ENCODE measurements around the gene ZNF318. TPM values are rescaled to one million over a fixed set of nuclear protein-coding genes. Genes with fewer than 3 reads are reported as not detected.
"Not testable (repeated sequence)": the region's sequence is repeated elsewhere in the genome, so short reads cannot be mapped to it uniquely, and the experiment has no call there.

The ZNF318 gene
- total RNA-seq, 1 experiment from 2014 or later: 23.8 TPM

DNA sequence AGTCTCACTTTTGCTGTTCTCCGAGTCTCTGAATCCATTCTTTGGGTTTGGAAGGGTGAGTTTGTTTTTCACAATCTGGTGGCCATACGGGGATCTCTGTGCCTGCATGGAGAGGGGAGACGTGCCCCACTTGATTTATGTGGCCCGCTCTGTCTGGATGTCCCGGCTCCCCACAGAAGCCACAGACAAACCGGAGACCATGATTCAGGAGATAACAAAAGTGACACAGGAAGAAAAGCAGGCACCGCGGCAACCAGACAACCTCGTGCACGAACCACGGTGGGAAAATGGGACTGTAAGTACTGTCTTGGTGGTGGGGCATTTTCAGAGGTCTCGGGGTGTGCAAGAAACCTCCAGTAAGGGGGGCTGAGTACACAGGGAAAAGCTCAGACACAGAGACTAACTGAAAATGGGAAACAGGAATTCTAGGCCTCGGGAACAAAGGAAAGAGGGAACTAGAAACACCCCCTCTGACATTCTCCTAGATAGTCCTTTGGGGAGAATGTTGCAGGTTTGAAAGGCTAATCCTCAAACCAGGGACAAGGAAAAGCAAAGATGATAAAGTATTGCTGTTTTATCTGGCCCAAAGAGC, 22.1 kb upstream of the ZNF318 start:
- DNase-seq (ENCODE audit: low spot score): no peak
- no TSS peak for BruUV-seq (replicated peaks)
- POLR2A ChIA-PET (ENCODE audit: low non-redundant PET): no interaction called here
- TF ChIP-seq, protein P1, sequence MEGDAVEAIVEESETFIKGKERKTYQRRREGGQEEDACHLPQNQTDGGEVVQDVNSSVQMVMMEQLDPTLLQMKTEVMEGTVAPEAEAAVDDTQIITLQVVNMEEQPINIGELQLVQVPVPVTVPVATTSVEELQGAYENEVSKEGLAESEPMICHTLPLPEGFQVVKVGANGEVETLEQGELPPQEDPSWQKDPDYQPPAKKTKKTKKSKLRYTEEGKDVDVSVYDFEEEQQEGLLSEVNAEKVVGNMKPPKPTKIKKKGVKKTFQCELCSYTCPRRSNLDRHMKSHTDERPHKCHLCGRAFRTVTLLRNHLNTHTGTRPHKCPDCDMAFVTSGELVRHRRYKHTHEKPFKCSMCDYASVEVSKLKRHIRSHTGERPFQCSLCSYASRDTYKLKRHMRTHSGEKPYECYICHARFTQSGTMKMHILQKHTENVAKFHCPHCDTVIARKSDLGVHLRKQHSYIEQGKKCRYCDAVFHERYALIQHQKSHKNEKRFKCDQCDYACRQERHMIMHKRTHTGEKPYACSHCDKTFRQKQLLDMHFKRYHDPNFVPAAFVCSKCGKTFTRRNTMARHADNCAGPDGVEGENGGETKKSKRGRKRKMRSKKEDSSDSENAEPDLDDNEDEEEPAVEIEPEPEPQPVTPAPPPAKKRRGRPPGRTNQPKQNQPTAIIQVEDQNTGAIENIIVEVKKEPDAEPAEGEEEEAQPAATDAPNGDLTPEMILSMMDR (conservative IDR thresholded peaks at IDR 0.05; ENCODE audit: low read depth, low read length): no peak
- TF ChIP-seq EZH2 (IDR thresholded peaks at IDR 0.05; ENCODE audit: borderline replicate concordance, low read depth, low read length, poor library complexity, severe bottlenecking): no peak
- Histone ChIP-seq H3K36me3 (ENCODE audit: insufficient read depth, low read length, poor library complexity, severe bottlenecking) (no peaks in the 10 kb centered on the region), H3K4me1 (ENCODE audit: insufficient read depth, low read length, poor library complexity, severe bottlenecking) (peaks cover 9% of the 10 kb centered on the region), H3K4me3 (ENCODE audit: low read depth, low read length, poor library complexity, severe bottlenecking) (no peak overlapping the region), H3K27me3 (replicated peaks; ENCODE audit: insufficient read depth, low read depth, low read length, poor library complexity) (no peaks in the 10 kb centered on the region), H3K27ac (ENCODE audit: low read depth, low read length, poor library complexity, severe bottlenecking) (no peak overlapping the region), H3K9me3 (ENCODE audit: low read depth, low read length, poor library complexity, severe bottlenecking) (no peaks in the 10 kb centered on the region)
- intact Hi-C loops (cut with micrococcal nuclease; ENCODE audit: unreplicated experiment): no loop called here
- CTCF ChIA-PET: no interaction called here

DNA sequence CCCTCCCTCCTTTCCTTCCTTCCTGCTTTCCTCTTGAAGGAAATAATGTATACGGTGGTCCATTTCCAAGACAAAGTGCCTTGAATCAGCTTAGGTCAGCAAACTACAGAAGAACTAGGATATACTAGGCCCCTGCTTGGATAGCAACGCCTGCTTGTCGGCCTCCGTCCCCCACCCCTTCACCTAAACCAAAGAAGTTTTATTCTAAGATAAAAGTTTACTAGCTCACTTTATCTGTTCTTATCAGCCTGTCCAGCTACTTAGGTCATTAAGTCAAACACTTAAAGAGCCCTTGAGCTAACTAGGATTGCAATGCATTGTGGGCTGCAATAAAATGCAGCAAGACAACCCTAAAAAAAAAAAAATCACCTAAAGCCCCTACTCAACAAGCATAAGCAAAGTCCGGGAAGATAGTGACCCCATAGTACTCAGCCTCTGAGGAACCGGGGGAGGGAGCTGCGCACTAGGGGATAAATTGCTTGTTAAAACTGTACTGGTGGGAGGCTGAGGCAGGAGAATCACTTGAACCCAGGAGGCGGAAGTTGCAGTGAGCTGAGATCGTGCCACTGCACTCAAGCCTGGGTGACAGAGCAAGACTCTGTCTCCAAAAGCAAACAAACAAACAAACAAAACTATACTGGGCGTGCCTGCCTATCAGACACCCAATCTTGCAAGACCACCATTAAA, 21.4 kb upstream of the ZNF318 start:
- H3K4me1 ChIP-seq (ENCODE audit: insufficient read depth, low read length, poor library complexity, severe bottlenecking); POLR2A ChIA-PET (ENCODE audit: low non-redundant PET); H3K4me3 ChIP-seq (ENCODE audit: low read depth, low read length, poor library complexity, severe bottlenecking); H3K9me3 ChIP-seq (ENCODE audit: low read depth, low read length, poor library complexity, severe bottlenecking); DNase-seq (ENCODE audit: low spot score); H3K27ac ChIP-seq (ENCODE audit: low read depth, low read length, poor library complexity, severe bottlenecking); H3K27me3 ChIP-seq (replicated peaks; ENCODE audit: insufficient read depth, low read depth, low read length, poor library complexity); CTCF ChIA-PET; H3K36me3 ChIP-seq (ENCODE audit: insufficient read depth, low read length, poor library complexity, severe bottlenecking); BruUV-seq (replicated peaks); intact Hi-C loops (cut with micrococcal nuclease; ENCODE audit: unreplicated experiment): not testable (repeated sequence)

DNA sequence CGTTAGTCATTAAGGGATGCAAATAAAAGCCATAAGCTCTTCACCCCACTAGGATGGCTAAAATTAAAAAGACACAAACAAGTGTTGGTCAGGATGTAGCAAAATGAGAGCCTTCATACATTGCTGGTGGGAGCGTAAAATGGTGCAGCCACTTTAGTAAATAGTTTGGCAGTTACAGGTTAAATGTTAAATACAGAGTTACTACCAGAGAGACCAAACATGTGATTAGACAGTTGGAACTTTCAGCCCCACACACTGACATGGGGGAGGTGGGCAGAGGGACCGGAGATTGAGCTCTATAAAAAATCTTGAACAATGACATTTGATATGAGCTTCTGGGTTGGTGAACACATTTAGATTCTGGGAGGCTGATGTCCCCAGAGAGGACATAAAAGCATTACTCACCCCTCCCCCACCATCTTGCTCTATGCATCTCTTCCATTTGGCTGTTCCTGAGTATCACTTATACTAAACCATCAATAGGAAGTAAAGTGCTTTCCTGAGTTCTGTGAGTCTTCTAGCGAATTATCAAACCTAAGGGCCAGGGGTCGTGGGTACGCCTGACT, 20.4 kb upstream of the ZNF318 start:
- no peaks in the 10 kb centered on the region for H3K9me3 ChIP-seq (ENCODE audit: low read depth, low read length, poor library complexity, severe bottlenecking)
- CTCF ChIA-PET: no interaction called here

More for the DNA sequence above, 20.4 kb upstream of the ZNF318 start:
- no peaks in the 10 kb centered on the region for H3K27me3 ChIP-seq (replicated peaks; ENCODE audit: insufficient read depth, low read depth, low read length, poor library complexity)
- H3K4me3 ChIP-seq (ENCODE audit: low read depth, low read length, poor library complexity, severe bottlenecking): no peak overlapping the region
- intact Hi-C loops (cut with micrococcal nuclease; ENCODE audit: unreplicated experiment): no loop called here
- H3K4me1 ChIP-seq (ENCODE audit: insufficient read depth, low read length, poor library complexity, severe bottlenecking): peaks cover 9% of the 10 kb centered on the region
- no peaks in the 10 kb centered on the region for H3K36me3 ChIP-seq (ENCODE audit: insufficient read depth, low read length, poor library complexity, severe bottlenecking)
- no peak overlapping the region for H3K27ac ChIP-seq (ENCODE audit: low read depth, low read length, poor library complexity, severe bottlenecking)
- DNase-seq (ENCODE audit: low spot score): peak; percentile 33
- POLR2A ChIA-PET (ENCODE audit: low non-redundant PET): no interaction called here
- no TSS peak for BruUV-seq (replicated peaks)
- TF ChIP-seq, protein P1 (conservative IDR thresholded peaks at IDR 0.05; ENCODE audit: low read depth, low read length): no peak
- TF ChIP-seq EZH2 (IDR thresholded peaks at IDR 0.05; ENCODE audit: borderline replicate concordance, low read depth, low read length, poor library complexity, severe bottlenecking): no peak

Measured in A673 (cell line).